HG03342 (cell line): ENCODE data around the gene MAP2K3.
"Not testable (repeated sequence)": the region's sequence is repeated elsewhere in the genome, so short reads cannot be mapped to it uniquely, and the experiment has no call there.

ENCODE experiments used
- ATAC-seq: cut with Tn5 transposase; IDR thresholded peaks from one replicate; pipeline ENCODE4 v1.9.1; 2021; ENCODE audit warnings: mild to moderate bottlenecking, moderate library complexity; ENCODE audit not compliant: unreplicated experiment

Gene MAP2K3

GRCh38 chr17:21327921-21328320 is 43.4 kb downstream of the MAP2K3 start:
- peak; percentile 52 for ATAC-seq

- ATAC-seq = not testable (repeated sequence)
These were observed 44.3 kb downstream of the MAP2K3 start for GRCh38 chr17:21328778-21329177.

GRCh38 chr17:21330436-21331160 is 46.1 kb downstream of the MAP2K3 start:
- ATAC-seq = no peak

GRCh38 chr17:21336541-21337294 is 52.2 kb downstream of the MAP2K3 start:
- not testable (repeated sequence) for ATAC-seq

DNA sequence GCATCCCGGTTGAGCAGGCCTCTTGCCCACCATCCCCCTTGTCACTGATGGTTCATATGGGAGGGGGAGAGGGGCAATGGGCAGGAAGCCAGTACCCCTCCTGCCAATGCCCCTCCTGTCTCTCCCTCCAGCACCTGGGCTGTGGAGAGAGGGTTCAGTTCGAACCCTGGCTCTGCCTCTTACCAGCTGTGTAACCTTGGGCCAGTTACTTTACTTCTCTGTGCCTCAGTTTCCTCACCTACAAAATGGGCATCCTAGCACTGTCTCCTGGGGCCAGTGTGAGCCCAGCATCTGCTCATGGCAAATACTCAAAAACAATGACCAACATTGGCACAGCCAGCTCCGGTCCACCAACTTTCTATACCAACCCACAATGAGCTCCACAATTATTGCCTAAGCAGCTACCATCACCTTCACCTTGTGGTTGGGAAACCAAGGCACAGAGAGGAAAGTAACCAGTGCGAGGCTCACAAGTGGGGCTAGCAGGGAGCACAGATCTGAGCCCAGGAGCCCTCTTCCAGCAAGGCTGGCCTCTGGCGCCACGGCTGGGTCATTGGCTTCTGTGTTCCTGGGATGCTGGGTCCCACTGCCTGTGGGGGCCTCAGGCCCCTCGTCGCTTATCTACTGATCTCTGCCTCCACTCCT is 53.6 kb downstream of the MAP2K3 start:
- not testable (repeated sequence) for ATAC-seq

DNA sequence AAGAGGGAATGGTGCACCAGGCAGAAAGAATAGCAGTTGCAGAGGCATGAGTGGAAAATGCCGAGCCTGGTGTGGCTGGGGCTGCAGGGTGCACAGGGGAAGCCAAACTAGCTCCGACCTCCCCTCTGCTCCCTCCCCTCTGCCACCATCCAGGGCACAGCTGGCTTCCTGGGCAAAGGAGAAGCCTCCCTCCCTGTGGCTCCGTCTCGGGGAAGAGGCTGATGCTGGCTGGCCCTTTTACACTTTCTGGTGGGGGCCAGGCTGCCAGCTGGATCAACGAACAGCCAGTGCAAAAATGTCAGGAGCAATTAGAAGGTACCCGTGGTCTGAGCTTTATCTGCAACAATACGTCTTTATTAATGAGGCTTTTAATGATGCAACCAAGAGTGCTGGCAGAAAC is 54.5 kb downstream of the MAP2K3 start:
- no peak for ATAC-seq

DNA sequence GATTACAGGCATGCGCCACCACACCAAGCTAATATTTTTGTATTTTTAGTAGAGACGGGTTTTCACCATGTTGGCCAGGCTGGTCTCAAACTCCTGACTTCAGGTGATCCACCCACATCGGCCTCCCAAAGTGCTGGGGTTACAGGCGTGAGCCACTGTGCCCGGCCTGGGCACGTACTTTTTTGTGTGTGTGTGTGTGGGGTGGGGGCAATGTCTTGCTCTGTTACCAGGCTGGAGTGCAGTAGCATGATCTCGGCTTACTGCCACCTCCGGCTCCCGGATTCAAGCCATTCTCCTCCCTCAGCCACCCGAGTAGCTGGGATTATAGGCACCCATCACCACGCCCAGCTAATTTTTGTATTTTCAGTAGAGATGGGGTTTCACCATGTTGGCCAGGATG is 55.1 kb downstream of the MAP2K3 start:
- ATAC-seq = not testable (repeated sequence)

GRCh38 chr17:21340407-21340806 is 55.9 kb downstream of the MAP2K3 start:
- not testable (repeated sequence) for ATAC-seq

DNA sequence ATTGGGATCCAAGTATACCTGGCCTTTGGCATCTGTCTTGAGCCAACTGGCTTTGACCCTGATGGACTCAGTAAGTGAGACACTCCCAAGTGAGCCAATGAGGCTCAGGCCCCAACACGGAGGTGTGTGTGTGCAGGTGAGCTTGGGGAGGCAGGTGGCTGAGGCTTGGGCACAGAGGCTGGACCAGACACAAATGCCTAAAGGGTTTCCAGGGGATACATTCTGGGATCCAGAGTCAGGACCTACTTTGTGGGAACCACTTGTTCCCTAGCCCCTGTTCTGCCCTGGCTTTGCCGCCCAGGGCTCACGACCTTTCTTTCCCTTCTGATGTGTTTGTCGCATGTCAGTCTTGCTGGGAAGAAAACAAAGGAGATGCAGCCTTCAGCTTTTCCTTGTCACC is 56.8 kb downstream of the MAP2K3 start:
- not testable (repeated sequence) for ATAC-seq

GRCh38 chr17:21341925-21342540 is 57.5 kb downstream of the MAP2K3 start:
- not testable (repeated sequence) for ATAC-seq

DNA sequence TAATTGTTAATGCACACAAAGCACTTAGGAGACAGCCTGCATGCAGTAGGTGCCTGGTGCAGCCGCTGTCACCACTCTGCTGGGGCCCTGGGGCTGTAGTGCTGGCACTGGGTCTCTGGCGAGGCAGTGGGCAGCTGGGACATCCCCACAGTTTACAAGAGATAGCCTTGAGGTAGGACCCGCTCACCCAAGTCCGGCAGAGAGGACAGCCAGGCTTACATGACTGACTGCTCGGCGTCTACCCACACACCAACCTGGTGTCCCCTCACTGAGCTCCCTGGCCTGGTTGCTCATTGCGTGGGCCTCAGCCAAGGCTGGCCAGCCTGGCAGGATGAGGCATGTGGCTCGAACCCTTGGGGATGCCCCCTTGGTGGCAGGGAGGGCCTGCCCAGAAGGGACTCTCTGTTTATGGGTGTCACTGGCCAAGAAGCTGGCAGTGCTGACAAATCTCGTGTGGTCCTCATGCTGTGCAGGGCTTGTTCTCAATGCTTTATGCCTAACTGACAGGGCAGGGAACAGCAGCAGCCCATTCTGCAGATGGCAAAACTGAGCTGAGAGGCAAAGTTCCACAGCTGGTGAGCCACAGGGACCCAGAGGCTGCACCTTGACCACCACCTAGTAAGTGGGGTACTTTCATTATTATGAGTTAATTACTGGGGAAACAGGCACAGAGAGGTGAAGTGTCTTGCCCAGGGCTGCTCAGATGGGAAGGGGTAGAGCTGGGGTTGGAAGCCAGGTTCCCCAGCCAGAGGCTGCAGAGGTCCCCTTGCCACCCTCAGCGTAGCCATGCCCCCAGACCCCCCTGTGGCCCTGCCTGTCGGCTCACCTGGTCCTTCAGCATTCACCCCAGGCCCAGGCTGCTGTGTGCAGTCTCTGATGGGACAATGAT is 58.8 kb downstream of the MAP2K3 start:
- not testable (repeated sequence) for ATAC-seq

- not testable (repeated sequence) for ATAC-seq
These were observed 60.3 kb downstream of the MAP2K3 start for GRCh38 chr17:21344801-21345200.

DNA sequence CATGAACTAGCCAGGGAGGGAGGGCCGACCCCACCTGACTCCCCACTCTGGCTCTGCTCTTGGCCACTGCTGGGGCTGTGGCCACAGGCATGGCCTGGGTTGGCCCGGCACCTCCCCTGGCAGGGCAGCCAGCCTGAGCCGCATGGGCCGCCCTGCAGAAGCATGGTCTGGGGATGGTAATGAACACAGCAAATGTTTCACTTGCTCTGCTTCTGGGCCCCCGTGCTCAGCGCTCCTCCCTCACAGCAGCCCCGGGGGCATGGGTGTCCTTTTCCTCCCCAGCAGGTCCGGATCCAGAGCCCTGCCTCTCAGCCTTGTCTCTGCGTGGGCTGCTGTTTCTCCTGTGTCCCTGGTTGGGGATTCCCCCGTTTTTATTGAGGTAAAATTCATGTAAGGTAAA is 60.7 kb downstream of the MAP2K3 start:
- no peak for ATAC-seq

- ATAC-seq = not testable (repeated sequence)
These were observed 61.6 kb downstream of the MAP2K3 start for GRCh38 chr17:21346107-21346506.

DNA sequence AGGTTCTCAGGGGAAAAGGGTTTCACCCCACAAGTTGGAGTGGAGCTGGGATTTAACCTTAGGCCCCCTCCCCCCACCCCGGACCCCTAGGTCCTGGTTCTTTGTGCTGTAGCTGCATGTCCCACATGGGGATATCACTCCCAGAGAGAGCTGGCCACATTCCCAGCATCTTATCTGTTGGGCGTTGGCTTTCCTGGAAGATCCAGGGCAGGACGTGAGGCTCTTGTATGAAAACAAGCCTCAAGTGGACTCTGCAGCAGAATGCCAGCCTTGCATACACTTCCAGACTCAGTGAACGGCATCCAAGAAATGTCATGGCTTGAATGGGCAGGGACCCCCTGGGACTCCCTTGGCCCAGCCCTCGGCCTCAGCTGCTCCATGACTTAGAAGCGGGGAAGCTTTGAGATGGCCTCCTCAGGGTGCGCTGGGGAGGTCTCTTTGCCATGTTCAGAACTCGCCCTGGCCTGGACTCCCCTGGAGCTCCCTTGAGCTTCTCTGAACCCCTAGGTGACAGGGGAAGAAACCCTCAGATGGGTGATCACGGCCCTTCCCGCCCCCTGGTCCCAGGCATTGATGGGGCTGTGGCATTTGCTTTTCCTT is 62.2 kb downstream of the MAP2K3 start:
- not testable (repeated sequence) for ATAC-seq

- not testable (repeated sequence) for ATAC-seq
These were observed 63.1 kb downstream of the MAP2K3 start for GRCh38 chr17:21347660-21348059.

DNA sequence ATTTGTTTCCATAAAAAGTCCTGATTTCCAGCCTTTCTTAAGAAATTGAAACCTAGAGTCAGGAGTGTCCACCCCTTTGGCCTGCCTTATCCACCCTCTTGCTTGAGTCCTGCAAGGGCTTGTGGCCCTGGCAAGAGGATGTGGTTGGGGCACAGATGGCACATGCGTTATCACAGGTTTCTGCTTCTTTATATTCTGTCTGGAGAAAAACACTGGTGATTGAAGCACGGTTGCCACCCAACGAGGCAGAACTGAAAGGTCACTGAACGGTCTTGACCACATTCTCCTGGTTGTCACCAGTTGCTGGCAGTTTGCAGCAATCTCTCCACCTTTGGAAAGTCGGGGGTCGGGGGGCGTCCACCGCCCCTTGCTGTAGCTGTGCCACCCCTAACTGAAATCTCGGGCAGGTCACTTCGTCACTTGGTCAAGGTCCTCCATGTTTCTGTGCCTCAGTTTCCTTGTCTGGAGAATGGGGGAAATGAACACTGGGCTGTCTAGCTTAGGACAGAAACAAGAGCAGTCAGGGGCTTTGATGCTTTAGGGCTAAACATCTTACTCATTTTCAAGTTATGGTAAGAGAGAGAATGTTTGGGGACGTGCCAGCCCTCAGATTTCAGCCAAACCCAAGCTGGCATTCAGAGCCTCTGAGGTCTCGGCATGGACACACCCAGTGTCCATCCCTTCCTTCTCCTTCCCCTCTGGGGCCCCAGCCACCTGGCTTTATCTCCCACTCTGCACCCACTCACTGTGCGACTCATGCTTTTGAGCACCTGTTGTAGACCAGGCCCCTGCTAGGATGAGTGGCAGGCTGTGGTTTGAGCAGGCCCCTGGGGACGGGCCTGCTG is 63.8 kb downstream of the MAP2K3 start:
- ATAC-seq = not testable (repeated sequence)

GRCh38 chr17:21348926-21349261 is 64.4 kb downstream of the MAP2K3 start:
- ATAC-seq = not testable (repeated sequence)
